T-helper 1 cell treated with Interleukin-12 subunit alpha and Interleukin-12 subunit beta and Interleukin-4 antibody, amounts not matched to agents 30 μg/mL and 1 μg/mL, for 36 hours (primary cell): ENCODE results near the gene ZMIZ1.
A peak's percentile ranks its signal among the peaks of the same experiment; 100 is the strongest.

ENCODE experiments used
- H3K27ac Mint-ChIP-seq: one replicate; pipeline ENCODE4 v1.8.0; 2021; ENCODE audit warnings: mild to moderate bottlenecking, mixed read lengths
- H3K27me3 Mint-ChIP-seq: one replicate; pipeline ENCODE4 v1.8.0; 2021; ENCODE audit warnings: low read depth, mixed read lengths
- H3K36me3 Mint-ChIP-seq: one replicate; pipeline ENCODE4 v1.8.0; 2021; ENCODE audit warnings: low read depth, mixed read lengths
- H3K4me1 Mint-ChIP-seq: one replicate; pipeline ENCODE4 v1.8.0; 2021; ENCODE audit warnings: low read depth, mixed read lengths
- H3K4me3 Mint-ChIP-seq: one replicate; pipeline ENCODE4 v1.8.0; 2021; ENCODE audit warnings: mild to moderate bottlenecking, moderate library complexity, mixed read lengths
- H3K9me3 Mint-ChIP-seq: one replicate; pipeline ENCODE4 v1.8.0; 2021; ENCODE audit warnings: mixed read lengths

ZMIZ1 gene

DNA sequence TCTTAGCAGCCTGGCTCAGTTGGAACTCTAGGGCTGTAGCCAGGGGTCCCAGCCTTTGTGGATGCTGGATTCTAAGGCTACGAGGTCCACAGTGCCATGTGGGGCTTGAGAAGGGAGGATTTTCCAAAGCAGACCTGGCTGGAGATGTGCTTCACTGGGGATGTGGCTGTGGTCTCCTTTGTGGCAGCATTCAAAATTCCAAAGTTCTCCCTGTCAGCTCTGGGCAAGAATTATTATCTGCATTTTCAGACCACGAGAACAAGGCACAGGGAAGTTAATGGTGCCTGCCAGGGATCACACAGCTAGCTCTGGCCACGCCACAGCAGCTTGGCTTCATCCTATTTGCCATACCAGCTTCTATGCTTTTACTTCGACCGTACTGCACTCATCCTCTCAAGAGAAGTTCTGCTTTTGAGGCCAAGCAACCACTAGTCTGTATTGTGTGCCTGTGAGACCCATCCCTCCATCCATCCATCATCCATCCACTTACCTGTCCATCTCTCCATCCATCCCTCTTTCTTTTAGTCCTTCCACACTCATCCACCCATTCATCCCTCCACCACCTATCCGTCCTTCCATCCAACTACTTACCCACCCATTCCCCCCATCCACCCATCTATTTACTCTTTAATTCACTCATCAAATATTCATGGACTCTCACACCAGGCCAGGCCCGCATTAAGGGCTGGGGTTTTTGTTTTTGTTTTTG is 71.5 kb downstream of the ZMIZ1 start:
- peaks cover 39% of the 10 kb centered on the region for H3K4me1 Mint-ChIP-seq
- no peak overlapping the region for H3K27ac Mint-ChIP-seq
- H3K4me3 Mint-ChIP-seq: no peak overlapping the region
- H3K9me3 Mint-ChIP-seq: no peaks in the 10 kb centered on the region
- H3K36me3 Mint-ChIP-seq: peaks cover 10% of the 10 kb centered on the region
- no peaks in the 10 kb centered on the region for H3K27me3 Mint-ChIP-seq

DNA sequence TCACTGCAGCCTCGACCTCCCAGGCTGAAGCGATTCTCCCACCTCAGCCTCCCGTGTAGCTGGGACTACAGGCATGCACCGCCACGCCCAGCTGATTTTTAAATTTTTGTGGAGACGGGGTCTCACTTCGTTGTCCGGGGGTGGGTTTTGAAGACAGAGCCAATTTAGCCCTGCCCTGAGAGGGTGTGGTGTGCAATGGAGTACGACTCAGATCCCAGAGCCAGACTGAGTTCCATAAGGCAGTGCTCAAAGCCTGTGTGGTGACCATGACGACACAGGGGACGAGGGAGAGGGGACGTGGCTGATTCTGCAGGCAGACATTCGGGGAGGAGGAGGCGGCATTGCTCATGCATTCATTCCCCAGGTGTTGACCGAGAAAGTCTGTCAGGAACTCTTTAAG is 72.1 kb downstream of the ZMIZ1 start:
- Mint-ChIP-seq H3K4me1 (peaks cover 42% of the 10 kb centered on the region), H3K27me3 (no peaks in the 10 kb centered on the region), H3K36me3 (peaks cover 10% of the 10 kb centered on the region), H3K27ac (no peak overlapping the region), H3K4me3 (no peak overlapping the region), H3K9me3 (no peaks in the 10 kb centered on the region)

DNA sequence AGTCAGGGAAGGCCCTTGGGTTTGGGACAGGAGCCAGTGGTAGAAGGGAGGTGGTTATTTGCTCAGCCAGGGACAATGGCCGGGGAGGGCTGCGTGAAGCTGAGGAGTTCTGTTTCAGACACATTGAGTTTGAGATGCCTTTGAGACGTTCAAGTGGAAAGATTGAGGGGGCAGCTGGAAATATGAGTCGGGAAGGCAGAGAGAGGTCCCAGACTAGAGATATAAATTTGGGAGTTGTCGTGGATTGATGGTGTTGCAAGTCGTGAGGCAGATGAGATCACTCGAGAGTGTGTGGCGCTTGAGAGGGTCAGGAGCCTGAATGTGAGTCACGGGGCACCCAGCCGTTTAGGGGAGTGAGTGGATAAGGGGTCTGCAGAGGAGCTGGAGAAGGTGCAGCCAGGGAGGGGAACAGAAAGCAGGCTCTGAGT is 73.3 kb downstream of the ZMIZ1 start:
- Mint-ChIP-seq H3K27ac (no peak overlapping the region), H3K4me1 (peaks cover 42% of the 10 kb centered on the region), H3K4me3 (no peak overlapping the region), H3K27me3 (no peaks in the 10 kb centered on the region), H3K36me3 (peaks cover 10% of the 10 kb centered on the region), H3K9me3 (no peaks in the 10 kb centered on the region)

DNA sequence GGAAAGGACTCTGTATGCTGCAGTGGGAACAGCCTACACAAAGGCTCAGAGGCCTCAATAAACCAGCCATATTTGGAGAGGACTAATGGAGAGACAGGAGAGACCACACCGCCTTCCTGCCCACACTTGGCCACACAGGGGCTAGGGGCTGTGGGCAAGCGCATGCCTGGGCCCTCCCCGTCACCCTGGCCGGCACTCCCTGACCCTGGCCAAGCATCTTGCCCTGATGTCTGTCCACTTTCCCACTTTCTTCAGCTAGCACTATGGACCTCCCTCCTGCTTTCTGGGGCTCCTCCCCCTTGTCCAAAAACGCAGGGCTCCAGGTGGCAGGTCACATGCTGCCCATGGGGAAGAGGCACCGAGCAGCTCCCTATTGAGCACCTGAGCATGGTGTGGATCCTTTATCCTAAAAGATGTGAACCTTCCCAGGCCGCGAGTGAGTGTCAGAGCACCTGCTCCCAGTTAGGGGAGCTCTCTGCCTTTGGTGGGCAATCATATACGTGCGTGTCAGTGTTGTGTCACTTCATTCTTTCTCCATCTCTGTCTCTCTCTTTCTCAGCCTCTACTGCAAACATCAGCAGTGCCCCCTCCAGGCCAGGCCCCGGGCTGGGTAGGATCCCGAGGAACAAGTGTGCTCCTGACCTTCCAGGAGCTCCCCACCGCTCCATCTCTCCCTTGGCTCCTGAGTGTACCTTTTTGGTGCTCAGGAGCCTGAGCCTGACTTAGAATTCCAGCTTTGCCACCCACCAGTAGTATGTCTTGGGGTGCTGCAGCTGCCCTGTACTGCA is 74.0 kb downstream of the ZMIZ1 start:
- no peak overlapping the region for H3K4me3 Mint-ChIP-seq
- H3K27me3 Mint-ChIP-seq: no peaks in the 10 kb centered on the region
- peaks cover 10% of the 10 kb centered on the region for H3K36me3 Mint-ChIP-seq
- peaks cover 37% of the 10 kb centered on the region for H3K4me1 Mint-ChIP-seq
- no peaks in the 10 kb centered on the region for H3K9me3 Mint-ChIP-seq
- H3K27ac Mint-ChIP-seq: no peak overlapping the region

GRCh38 chr10:79143879-79144278 is 75.1 kb downstream of the ZMIZ1 start:
- peaks cover 10% of the 10 kb centered on the region for H3K36me3 Mint-ChIP-seq
- H3K9me3 Mint-ChIP-seq: no peaks in the 10 kb centered on the region
- peaks cover 35% of the 10 kb centered on the region for H3K4me1 Mint-ChIP-seq
- H3K27ac Mint-ChIP-seq: no peak overlapping the region
- H3K27me3 Mint-ChIP-seq: no peaks in the 10 kb centered on the region
- H3K4me3 Mint-ChIP-seq: no peak overlapping the region

- Mint-ChIP-seq H3K9me3 (no peaks in the 10 kb centered on the region), H3K4me1 (peaks cover 39% of the 10 kb centered on the region), H3K27me3 (no peaks in the 10 kb centered on the region), H3K4me3 (peak overlapping the region; percentile 35), H3K27ac (peak overlapping the region; percentile 57), H3K36me3 (peaks cover 10% of the 10 kb centered on the region)
Observed at GRCh38 chr10:79144351-79145173, 75.8 kb downstream of the ZMIZ1 start.

DNA sequence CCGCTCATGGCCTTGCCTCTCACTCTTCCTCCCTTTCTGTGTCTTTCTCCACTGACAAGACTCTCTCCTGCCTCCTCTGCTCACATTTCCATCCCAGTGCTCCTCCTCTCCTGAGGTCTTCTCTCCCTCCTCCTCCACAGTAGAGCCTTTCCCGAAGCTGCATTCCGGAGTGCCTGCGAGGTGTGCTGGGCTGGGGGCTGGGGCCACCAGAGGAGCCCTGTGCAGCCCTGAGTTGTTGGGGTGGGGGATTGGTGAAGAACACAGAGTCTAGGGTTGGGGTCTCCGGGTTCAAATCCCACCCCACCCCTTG is 76.4 kb downstream of the ZMIZ1 start:
- peaks cover 43% of the 10 kb centered on the region for H3K4me1 Mint-ChIP-seq
- no peaks in the 10 kb centered on the region for H3K27me3 Mint-ChIP-seq
- H3K27ac Mint-ChIP-seq: no peak overlapping the region
- no peaks in the 10 kb centered on the region for H3K9me3 Mint-ChIP-seq
- peaks cover 10% of the 10 kb centered on the region for H3K36me3 Mint-ChIP-seq
- peak overlapping the region; percentile 35 for H3K4me3 Mint-ChIP-seq

GRCh38 chr10:79145517-79146470 is 77.0 kb downstream of the ZMIZ1 start:
- H3K27ac Mint-ChIP-seq: peak overlapping the region; percentile 62

GRCh38 chr10:79146611-79147130 is 77.9 kb downstream of the ZMIZ1 start:
- H3K9me3 Mint-ChIP-seq: no peaks in the 10 kb centered on the region
- H3K4me3 Mint-ChIP-seq: peak overlapping the region; percentile 14
- no peaks in the 10 kb centered on the region for H3K27me3 Mint-ChIP-seq
- peak overlapping the region; percentile 62 for H3K27ac Mint-ChIP-seq
- peaks cover 44% of the 10 kb centered on the region for H3K4me1 Mint-ChIP-seq
- peaks cover 3% of the 10 kb centered on the region for H3K36me3 Mint-ChIP-seq

More at GRCh38 chr10:79145517-79146470, 77.0 kb downstream of the ZMIZ1 start:
- Mint-ChIP-seq H3K27me3 (no peaks in the 10 kb centered on the region), H3K4me3 (peak overlapping the region; percentile 14), H3K36me3 (peaks cover 7% of the 10 kb centered on the region), H3K4me1 (peaks cover 46% of the 10 kb centered on the region), H3K9me3 (no peaks in the 10 kb centered on the region)

DNA sequence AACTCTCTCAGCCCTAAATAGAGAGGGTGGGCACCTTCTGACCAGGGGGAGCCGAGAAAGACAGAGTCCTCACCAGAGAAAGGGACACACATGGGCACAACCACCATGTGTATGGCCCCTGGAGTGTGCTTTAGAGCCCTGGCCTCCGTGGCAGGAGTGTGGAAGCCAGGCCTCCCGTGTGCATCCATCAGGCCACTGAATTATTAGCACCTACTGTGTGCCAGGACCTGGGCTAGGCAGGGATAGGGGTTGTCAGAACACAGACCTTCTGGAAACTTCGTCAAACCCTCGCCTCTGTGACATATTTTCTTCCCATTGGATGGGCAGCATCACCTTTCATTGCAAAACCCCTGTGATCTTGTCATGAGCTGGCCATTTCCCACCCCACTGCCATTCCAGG is 78.5 kb downstream of the ZMIZ1 start:
- H3K27me3 Mint-ChIP-seq: no peaks in the 10 kb centered on the region
- H3K36me3 Mint-ChIP-seq: peaks cover 3% of the 10 kb centered on the region
- H3K27ac Mint-ChIP-seq: peak overlapping the region; percentile 15
- no peak overlapping the region for H3K4me3 Mint-ChIP-seq
- H3K4me1 Mint-ChIP-seq: peaks cover 39% of the 10 kb centered on the region
- H3K9me3 Mint-ChIP-seq: no peaks in the 10 kb centered on the region

DNA sequence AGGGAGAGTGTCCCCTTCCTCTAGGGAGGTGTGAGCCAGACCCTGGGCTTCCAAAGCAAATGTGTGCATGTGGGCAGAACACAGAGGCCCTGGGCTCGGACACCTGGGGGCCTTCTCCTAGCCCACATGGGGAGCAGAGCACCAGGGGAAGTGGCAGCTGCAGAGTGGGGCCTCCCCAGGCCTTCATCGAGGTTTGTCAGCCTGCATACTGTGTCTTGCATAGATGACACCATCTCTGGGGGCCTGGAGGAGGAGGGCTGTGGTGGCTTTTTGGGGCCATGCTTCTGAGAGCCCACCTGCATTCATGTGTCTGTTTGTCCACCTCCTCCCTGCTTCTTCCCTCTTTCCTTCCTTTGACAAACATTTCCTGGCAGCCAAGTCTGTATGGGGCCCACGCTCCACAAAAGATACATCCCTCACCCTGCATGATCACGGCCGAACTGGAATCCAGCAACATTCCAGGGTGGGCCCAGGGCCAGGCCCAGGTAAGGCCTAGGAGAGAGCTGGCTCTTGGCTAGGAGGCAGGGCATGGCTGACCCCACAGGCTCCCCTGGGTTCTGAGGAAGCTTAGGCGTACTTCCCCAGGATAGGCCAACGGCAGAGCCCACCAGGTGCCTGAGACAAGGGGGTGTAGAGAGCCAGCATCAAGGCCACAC is 79.2 kb downstream of the ZMIZ1 start:
- H3K4me3 Mint-ChIP-seq: no peak overlapping the region
- H3K27me3 Mint-ChIP-seq: no peaks in the 10 kb centered on the region
- no peaks in the 10 kb centered on the region for H3K9me3 Mint-ChIP-seq
- peaks cover 39% of the 10 kb centered on the region for H3K4me1 Mint-ChIP-seq
- peak overlapping the region; percentile 63 for H3K27ac Mint-ChIP-seq
- H3K36me3 Mint-ChIP-seq: peaks cover 3% of the 10 kb centered on the region

DNA sequence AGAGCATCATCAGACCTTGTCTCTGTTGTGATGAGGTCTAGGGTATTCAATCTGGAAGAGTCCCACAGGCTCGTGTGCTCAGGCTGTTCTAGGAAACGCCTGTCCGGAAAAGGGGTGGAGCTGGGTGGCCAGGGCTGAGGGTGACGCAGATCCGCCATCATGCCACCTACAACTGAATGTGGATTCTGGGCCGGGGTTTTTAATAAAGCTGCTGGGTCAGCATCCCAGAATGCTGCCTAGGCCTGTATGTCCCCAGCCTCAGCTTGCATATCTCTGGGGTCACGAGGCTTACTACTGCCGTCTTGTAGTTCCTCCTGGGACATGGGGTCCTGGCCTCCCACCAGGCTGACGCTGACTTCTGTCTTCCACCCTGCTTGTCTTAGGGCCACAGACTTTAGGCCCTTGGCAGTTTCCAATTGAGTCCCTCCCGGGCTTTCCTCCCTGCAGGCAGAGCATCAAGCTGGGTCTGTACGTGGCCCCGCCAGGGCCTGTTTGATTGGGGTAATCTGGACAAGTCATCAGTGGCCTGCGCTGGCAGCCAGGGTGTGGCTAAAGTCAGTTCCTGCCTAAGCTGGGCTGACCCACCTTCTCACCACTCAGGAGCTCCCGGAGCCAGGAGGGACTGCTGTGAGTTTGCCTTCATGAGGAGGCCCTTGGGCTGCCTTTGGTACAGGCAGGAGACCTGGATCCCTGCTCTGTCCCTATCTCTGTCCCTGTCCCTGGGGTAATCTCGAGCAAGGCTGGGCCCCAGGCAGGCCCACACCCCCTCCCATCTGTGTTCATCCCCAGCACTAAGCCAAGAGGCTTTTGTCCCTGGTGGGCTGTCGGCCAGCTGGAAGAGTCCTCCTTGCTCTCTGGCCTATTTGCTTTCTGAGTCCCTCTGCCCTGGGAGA is 79.9 kb downstream of the ZMIZ1 start:
- no peak overlapping the region for H3K4me3 Mint-ChIP-seq
- H3K27ac Mint-ChIP-seq: peak overlapping the region; percentile 70
- H3K4me1 Mint-ChIP-seq: peaks cover 39% of the 10 kb centered on the region
- H3K36me3 Mint-ChIP-seq: peaks cover 3% of the 10 kb centered on the region
- H3K27me3 Mint-ChIP-seq: no peaks in the 10 kb centered on the region
- H3K9me3 Mint-ChIP-seq: no peaks in the 10 kb centered on the region

- Mint-ChIP-seq H3K36me3 (peaks cover 3% of the 10 kb centered on the region), H3K4me3 (no peak overlapping the region), H3K4me1 (peaks cover 39% of the 10 kb centered on the region), H3K9me3 (no peaks in the 10 kb centered on the region), H3K27me3 (no peaks in the 10 kb centered on the region), H3K27ac (peak overlapping the region; percentile 65)
Observed at GRCh38 chr10:79149345-79149661, 80.5 kb downstream of the ZMIZ1 start.
